GM21576 (cell line): ENCODE results near the gene PUM1.

Experiments
- ATAC-seq: cut with Tn5 transposase; IDR thresholded peaks from one replicate; pipeline ENCODE4 v1.9.1; 2021; ENCODE audit warnings: mild to moderate bottlenecking, moderate library complexity; ENCODE audit not compliant: unreplicated experiment

The PUM1 gene

DNA sequence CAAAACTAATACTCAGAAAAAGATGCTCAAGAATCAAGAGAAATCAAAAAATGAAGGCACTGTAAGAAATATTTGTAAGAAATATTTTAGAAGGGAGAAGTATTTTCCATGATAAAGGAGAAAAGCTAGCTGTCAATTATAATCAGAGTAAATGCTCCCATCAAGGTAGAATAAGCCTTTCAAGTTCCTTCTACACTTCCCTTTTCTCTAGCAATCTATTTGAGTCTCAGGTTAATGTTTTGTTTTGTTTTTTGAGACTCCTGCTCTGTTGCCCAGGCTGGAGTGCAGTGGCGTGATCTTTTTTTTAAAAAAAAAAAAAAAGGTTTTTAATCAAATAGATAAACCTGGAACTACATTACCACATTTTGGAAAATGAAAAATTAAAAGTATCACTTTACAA lies 33.3 kb downstream of the PUM1 start:
- ATAC-seq: no peak

DNA sequence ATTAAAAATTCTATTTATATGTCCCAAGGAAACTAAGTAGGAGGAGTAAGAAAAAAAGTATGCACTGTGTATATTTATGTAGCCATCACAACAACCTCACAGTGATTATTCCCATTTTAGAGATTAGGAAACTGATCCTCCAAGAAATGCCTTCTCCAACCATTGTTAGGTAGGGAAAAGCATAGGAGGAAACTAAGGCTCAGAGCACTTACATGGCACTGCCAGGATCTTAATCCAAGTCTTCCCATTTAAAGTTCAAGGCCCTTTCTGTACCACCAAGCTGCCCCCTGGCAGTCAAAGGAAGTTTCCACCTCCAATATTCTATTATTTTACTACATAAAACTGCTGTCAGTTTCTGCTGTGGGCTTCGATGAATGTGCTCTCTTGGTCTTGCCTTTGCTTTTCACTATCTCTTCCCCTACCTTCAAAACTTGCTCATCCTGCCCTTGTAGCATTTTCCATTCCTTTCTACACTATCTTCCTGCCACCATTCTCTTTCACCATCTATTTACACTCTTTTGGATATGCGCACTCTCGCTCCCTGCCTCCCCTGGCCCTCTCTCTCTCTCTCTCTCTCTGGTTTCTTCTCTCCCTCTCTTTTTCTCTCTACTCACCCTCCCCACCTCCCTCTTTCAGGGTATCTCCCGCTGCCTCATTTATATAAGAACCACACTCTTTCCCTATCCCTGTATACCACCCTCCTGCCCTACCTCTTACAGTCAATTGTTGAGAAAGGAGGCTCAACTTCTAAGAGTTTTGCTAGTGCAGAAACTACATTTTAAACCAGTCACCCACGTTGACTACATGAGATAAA lies 34.0 kb downstream of the PUM1 start:
- ATAC-seq: no peak

DNA sequence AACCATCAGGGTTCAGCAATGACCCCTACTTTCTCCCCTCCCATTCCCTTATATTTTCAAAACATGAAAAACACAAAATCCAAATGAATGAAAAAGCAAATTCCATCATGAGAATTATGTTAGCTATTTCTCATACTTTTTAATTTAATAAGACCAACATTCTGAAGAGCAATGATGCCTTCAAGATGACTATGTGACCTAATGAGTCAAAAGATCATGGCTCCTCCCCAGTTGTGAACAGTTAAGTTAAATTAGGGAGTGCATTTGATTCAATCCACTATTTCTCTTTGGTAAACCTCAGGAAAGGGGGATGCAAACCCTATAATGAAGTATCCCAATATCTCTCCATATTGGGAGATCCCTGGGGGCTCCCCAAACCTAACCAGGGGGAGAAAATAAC lies 36.5 kb downstream of the PUM1 start:
- no peak for ATAC-seq

DNA sequence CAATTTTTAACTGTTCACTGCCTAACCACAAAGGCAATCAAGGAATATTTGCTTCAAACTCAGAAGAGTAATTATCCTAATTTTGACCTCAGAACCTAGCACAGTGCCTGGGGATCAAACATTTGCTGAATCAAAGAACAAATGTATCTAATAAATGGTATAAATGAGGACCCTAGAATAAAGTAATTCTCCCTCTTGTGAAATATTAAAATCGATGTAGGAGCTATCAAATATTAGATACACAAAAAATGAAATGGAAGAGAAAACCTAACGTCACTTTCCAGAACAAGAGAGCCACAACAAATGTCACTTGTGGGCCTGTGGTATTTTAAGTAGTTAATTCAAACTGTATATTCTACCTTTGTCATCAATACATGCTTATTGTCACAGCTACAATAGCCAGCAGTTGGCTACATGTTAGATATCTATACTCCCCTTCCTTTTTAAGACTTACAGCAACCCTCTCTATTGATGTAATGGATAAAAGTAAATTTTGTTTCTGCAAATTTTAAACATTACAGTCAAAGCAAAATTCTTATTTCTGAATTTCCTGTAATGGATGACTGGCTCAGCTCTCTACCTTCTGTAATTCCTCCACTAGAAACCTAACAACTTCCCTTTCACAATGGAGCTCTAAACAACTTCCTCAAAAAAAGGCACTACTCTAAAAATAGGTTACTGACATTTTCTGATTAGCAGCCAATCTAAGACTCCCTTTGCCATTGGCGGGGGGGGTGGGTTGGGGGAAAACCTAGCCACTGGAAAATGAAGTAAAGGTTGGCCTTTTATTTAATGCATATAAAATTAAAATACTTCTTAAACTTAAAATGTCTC lies 37.6 kb downstream of the PUM1 start:
- no peak for ATAC-seq

DNA sequence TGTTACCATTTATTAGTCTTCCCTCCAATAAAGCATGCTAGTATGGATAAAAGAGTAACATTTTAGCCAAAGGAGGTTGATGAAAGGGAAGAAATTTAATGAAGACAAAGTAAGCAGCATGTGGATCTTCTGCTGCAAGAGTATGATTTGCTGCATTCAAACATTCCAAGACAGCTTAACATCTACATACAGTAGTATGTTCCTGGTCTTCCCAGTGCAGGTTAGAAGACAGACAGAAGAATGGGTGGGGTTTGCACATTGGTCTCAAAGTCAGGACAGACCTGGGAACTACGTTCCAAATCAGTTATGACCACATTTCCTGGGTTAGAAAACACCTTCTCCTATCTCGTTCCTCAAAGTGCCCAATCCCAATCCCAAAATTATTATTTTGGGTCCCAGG lies 43.3 kb downstream of the PUM1 start:
- no peak for ATAC-seq

DNA sequence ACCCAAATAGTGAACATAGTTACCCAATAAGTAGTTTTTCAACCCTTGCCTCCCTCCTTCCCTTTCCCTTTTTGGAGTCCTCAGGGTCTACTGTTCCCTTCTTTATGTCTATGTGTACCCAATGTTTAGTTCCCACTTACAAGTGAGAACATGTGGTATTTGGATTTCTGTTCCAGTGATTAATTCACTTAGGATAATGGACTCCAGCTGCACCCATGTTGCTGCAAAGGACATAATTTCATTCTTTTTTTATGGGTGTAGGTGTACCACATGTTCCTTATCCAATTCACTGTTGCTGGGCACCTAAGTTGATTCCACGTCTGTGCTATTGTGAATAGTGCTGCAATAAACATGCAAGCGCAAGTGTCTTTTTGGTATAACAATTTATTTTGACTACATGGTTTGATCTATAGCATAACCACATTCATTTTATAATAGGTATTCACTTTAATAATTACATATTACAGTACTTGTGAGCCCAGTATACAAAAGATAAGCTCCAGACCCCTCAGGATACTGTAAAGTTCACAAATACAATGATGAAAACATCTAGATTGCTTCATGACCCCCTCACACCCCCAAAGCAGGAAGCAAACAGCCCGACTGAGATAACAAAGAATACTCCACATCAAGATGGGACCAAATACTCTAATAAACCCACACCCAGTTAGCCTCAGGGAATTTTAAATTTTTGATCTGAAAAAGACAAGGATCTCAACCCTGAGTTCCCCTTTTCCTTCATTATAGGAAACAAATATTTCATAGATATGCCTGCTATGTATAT lies 45.3 kb downstream of the PUM1 start:
- no peak for ATAC-seq

DNA sequence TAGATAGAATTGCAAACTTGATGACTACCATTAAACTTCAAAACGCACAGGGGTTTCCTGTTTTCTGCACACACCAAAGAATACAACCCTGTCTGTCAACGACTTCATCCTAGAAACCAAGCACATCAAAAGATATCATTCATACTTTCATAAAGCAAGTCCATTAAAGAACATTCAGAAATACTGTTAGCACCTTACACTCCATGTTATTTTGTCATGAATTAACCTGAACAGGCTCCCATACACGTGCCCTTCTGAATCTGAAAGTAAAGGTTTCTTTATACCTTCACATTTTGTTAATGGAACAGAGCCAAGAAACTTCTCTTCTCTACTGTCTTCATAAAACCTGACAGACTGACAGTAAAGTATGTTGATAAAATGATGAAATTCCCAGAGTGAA lies 46.1 kb downstream of the PUM1 start:
- no peak for ATAC-seq

DNA sequence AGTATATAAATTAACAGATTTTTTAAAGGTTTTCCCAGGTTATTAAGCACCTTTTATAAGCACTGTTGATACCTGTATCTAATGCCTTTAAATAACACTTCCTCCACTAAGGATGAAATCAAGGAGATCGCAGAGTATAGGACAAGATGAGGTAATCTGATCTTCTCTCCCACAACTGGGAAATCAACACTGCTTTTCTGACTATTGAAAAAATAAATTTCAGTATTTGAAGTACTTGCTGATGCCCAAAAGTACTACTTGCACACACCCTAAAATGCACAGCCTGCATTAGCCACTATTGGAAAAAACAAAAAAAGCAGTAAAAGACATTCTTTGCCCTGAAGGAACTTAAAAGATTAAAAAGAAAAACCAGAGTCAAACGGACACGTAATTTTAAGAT lies 48.6 kb downstream of the PUM1 start:
- ATAC-seq: no peak

DNA sequence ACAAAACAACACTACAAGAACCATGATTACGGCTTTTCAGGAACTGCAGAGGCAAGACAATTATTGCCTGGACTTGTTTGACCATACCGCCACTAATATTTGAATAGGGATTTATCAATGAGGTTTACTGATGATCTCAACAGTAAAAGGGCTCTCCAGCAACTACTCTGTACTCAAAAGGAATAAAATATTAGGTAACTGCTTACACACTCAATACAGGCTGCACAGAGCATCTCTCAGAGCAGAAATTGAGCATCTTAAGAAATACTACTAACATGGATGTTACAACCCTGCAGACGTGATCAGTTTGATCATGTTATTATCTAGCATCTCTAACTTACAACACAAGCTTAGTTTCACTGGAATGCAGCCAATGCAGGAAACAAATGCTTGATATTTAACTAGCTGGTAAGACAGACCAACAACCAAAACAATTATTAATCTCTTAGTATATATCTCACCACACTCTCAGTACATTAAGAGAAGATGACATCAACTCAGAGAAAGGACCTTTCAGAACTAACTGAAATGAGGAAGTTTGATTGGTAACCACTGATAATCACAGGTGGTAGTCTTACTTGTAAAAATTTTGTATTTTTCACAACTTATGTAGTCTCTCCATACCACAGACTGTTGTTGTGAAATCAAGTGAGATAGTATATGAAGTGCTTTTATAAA lies 52.2 kb downstream of the PUM1 start:
- no peak for ATAC-seq

DNA sequence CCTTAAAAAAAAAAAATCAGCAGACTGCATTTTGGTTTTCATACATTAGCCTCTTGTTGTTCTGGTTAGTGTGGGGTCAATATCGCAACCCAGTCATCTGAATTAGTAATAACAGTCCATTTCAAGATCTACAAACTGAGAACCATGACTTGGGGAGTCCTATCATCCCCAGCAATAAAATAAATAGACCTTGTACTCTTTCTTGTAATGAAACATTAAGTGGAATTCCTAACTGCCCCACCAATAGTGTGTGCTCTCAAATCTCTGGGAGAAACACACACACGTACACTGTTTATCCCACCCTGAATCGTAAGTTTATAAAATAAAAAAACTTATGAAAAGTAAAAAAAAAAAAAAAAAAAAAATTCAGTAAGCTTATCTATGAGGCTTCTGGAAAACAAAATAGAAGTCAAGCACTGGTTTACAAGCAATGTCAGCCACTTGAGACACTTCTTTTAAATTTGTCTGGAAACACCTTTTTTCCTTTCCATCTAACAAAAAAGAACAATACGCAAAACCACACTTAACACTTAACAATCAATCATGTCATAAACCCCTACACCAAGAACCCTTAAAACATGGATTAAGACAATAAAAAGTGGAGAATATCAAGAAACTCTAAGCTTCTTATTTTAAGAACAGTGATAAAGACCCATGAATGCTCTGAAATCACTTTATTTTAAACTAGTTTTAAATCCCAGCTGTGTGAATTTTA lies 53.1 kb downstream of the PUM1 start:
- ATAC-seq: no peak

DNA sequence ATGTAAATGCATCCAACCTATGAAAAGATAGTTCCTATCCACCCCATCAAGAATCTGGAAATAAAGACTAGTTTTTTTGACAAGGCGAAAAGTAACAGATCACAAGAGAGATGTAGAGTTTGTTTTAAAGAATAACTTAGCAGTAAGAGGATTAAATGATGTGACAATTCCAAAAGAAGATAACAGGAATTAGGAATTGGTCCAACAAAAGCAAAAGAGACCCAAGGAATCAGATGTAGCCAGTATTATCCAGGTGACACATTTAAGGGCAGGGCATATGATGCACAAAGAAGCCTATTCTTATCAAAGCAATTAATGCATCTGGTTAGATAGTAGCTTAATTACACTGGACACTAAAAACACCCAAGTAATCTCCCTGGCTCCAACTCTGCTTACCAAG lies 53.8 kb downstream of the PUM1 start:
- no peak for ATAC-seq

DNA sequence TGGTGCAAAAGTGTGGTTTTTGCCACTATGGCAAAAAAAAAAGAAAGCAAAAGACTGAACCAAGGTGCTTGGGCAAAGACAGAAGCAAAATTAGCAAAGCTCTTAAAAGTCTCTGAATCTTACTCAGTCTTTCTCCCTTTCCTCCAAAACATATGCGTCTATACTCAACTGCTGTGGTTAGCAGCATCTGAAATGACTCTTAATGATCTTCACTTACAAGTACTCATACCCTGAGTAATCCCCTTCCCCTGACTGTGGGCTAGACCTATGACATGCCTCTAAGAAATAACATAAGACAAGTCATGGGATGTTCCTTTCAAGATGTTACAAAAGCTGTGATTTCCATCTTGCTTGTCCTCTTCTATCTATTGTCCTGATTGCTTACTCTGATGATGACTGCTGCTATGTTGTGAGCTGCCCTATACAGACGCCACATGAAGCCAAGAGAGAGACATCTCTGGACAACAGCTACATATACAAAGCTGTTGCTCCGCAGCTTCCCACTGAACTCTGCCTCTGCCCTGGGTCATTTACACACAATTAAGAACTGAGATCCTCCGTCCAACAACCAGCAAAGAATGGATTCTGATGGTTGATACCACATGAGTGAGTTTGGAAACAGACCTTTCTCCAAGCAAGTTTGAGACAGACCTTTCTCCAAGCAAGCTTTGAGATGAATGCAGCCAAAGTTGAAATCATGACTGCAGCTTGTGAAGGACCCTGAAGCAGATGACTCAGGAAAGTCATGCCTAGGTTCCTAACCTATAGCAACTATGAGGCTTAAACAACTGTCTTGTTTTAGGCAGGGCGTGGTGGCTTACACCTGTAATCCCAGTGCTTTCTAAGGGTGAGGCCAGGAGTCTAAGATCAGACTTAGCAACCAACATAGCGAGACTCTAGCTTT lies 55.2 kb downstream of the PUM1 start:
- peak; percentile 60 for ATAC-seq

DNA sequence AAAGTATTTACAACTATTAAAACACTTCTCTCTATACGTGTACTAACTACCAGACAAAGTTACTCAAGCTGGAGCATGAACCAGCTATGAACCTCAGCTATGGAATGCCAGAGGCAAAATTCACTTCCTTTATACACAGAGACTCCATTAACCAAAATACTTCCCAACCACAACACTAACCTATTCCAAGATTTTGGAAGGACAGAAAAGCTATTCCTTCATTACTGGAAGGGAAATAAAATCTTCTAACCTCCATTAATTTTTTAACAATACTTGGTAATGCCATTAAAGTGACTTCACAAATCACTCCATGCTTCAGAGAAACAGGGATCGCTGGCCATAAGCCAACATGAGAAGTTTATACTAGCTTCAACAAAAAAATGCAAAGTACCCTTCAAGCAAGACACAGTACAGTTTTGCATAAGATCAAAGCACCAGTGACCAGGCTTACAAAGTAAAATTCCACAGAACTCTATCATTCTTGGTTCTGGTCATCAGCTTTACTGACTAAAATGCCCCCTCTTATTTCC lies 58.0 kb downstream of the PUM1 start:
- ATAC-seq: no peak

DNA sequence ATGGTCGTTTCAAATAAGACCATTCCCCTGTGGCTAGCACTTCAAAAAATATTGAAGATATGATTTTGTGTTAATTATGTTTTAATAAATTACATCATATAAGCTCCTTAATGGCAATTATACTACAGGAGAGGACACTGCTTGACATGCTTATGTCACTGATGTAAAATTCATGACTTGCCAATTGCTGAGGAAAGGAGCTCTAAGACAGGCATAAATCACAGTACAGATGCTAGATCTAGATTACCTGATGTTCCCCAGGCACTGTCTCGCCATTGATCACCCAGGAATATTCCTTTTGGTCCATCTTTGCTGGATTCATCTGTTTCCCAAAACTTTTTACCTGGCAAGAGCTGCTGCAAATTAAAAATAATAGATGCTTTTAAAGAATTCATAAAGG lies 58.8 kb downstream of the PUM1 start:
- ATAC-seq: no peak

DNA sequence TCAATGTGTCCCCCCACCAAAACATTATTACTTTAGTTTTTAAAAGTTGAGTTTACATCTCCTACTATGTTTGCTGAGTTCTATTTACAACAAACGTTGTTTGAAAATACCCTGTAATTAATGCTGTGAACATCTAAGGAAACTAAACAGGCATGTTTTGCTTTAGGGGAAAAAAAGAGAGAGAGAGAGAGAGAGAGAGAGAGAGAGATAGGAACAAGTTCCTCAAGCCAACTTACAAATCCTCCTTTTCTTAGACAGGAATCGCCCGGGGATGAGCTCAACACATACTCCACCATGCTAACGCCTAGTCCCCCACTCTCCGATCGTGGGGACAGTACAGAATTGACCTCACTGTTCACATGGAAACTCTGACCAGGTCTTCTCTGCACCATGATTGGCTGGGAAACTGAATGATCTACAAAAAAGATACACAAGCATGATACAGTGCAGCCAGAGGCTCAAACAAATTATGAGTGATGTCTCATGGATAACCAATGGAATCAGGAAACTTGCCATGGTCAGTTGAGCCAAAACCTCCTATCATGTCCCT lies 59.8 kb downstream of the PUM1 start:
- no peak for ATAC-seq

DNA sequence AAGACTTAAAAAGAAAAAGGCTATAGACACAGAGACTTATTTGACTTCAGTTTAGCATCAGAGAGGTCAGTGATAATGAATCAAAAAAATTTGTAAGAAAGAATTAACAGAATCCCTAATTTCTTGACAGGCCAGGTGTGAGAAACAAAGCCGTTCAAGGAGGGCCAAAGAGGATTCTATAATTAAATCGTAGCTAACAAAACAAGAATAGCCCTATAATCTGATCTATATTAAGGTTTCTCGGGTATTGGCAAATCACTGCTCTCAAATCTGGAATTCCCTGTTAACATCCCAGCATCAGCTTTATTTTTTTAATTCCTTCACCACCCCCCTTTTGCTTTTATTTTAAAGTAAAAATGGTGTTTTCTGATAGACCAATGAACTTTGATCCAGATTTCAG lies 60.3 kb downstream of the PUM1 start:
- ATAC-seq: no peak

DNA sequence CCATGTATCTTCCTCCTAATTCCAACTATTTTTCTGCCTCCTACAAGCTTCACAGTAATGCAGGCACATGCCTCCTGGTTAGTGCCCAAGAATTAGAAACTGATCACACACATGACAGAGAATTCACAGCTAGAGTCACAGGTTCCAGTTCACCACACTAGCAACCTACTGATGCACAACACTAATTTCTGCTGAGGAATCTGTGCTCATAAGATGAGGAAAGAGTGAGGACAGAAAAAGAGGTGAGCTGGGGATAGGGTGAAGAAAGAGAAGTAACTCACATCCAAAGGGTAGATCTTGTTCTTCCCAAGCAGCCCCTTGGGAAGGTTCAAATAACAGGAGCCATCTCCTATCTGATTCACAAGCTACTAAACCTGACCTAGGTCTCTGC lies 61.3 kb downstream of the PUM1 start:
- no peak for ATAC-seq

DNA sequence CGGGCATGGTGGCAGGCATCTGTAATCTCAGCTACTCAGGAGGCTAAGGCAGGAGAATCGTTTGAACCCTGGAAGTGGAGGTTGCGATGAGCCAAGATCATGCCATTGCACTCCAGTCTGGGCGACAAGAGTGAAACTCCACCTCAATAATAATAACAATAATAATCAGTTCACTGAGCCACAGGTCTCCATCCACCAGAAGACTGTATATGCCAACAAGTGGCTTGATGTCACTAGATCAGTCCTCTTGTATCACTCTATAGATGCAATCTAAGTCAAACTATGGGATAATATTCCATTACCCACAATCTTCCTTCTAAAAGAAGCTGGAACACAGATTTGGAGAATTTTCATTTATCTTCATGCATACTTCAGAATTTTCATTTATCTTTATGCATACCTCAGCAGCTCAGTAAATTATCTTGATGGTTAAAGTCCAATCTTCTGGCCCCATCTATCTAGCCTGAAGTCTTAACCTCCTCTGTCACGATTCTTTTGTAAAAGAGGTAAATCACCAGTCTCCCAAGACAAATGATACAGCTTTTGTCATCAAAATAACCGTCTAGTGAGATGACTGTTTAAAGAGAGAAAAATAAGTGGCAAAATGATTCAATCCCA lies 61.8 kb downstream of the PUM1 start:
- no peak for ATAC-seq
